ENCODE measurements around the gene MYOZ1. TPM values are rescaled to one million over a fixed set of nuclear protein-coding genes. Genes with fewer than 3 reads are reported as not detected.

MYOZ1 gene
- total RNA-seq = 0.11 and 0.86 TPM in 2 replicates

GRCh38 chr10:73641328-73642060 is at the start of gene MYOZ1:
TSS of gene MYOZ1 (minus strand) at chr10:73641474. CDS start at chr10:73640017, 1,457 bp downstream.

GRCh38 chr10:73655990-73656298 is 14.7 kb upstream of the MYOZ1 start, which contains the start of gene SYNPO2L:
TSS of gene SYNPO2L (minus strand) at chr10:73656029. CDS start at chr10:73655922, 107 bp downstream.

GRCh38 chr10:73590881-73591799 is 50.1 kb downstream of the MYOZ1 start, which contains the start of gene USP54:
TSS of gene USP54 (minus strand) at chr10:73591342. CDS start at chr10:73575658, 15,684 bp downstream.

Other genes with a start within 250 kb of the MYOZ1 start
- gene ANXA7, start 227.4 kb downstream of the MYOZ1 start, total RNA-seq = 109 and 116 TPM in 2 replicates
- 0.31 and 0.57 TPM in 2 replicates for gene MSS51, start 207.9 kb downstream of the MYOZ1 start, total RNA-seq
- gene PPP3CB, start 145.4 kb downstream of the MYOZ1 start, total RNA-seq = 16.0 and 21.4 TPM in 2 replicates
- 3.5 and 5.3 TPM in 2 replicates for gene USP54, start 50.1 kb downstream of the MYOZ1 start, total RNA-seq
- not detected in 2 replicates for gene SYNPO2L, start 14.6 kb upstream of the MYOZ1 start, total RNA-seq
- 1.2 and 3.2 TPM in 2 replicates for gene AGAP5, start 56.6 kb upstream of the MYOZ1 start, total RNA-seq
- gene SEC24C, start 102.9 kb upstream of the MYOZ1 start, total RNA-seq = 61.5 and 68.2 TPM in 2 replicates
- gene CHCHD1, start 140.6 kb upstream of the MYOZ1 start, total RNA-seq = 61.4 and 75.8 TPM in 2 replicates
- gene ZSWIM8, start 144.1 kb upstream of the MYOZ1 start, total RNA-seq = 25.0 and 33.7 TPM in 2 replicates
- gene NDST2, start 170.1 kb upstream of the MYOZ1 start, total RNA-seq = 10.5 and 18.4 TPM in 2 replicates
- gene CAMK2G, start 233.1 kb upstream of the MYOZ1 start, total RNA-seq = 14.9 and 15.9 TPM in 2 replicates